ENCODE data around the gene F8.

DNA sequence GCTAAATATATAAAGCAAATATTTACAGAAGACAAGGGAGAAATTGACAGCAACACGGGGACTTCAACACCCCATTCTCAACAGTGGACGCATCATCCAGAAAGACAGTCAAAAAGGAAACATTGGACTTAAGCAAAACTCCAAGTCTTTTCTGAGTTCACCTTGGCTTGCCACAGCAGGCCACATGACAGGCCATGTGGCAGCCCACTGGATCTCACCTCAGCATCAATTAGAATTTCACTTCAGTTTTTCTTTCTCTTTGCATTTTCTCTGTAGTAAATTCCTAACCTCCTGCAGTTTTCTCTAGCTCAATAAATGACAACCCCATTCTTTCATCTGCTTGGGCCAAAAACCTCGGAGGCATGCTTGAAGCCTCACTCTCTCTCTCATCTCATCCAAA is 200.5 kb downstream of the F8 start:
- no peak for TF ChIP-seq POLR2A (IDR thresholded peaks at IDR 0.05)
- no peak for TF ChIP-seq CTCF (IDR thresholded peaks at IDR 0.05)
